ENCODE data around the gene ARHGEF18. TPM values are rescaled to one million over a fixed set of nuclear protein-coding genes. Genes with fewer than 3 reads are reported as not detected.

ARHGEF18 gene
- polyA plus RNA-seq, 3 donors: 27.7 to 34.0 (median 34.0) TPM

Other genes starting within 250 kb of the ARHGEF18 start
- 10 to 100 TPM; 26.6 to 37.0 (median 31.9) TPM for gene INSR, start 54.5 kb upstream of the ARHGEF18 start, polyA plus RNA-seq (ENCODE audit: insufficient read length in 3 of 3)
- 1 to 10 TPM; 6.0 to 7.9 (median 7.6) TPM for gene PEX11G, start 140.1 kb downstream of the ARHGEF18 start, polyA plus RNA-seq (ENCODE audit: insufficient read length in 3 of 3)
- 10 to 100 TPM; 31.9 to 59.6 (median 59.1) TPM for gene ZNF358, start 167.2 kb downstream of the ARHGEF18 start, polyA plus RNA-seq (ENCODE audit: insufficient read length in 3 of 3)
- 10 to 100 TPM; 12.7 to 22.5 (median 15.8) TPM for gene MCOLN1, start 173.7 kb downstream of the ARHGEF18 start, polyA plus RNA-seq (ENCODE audit: insufficient read length in 3 of 3)
- gene PNPLA6, start 186.8 kb downstream of the ARHGEF18 start, polyA plus RNA-seq (ENCODE audit: insufficient read length in 3 of 3): 10 to 100 TPM; 32.0 to 57.0 (median 43.3) TPM
- gene CAMSAP3, start 246.9 kb downstream of the ARHGEF18 start, polyA plus RNA-seq (ENCODE audit: insufficient read length in 3 of 3): 10 to 100 TPM; 16.4 to 25.4 (median 22.4) TPM